H1 (cell line): ENCODE results near the gene TNRC6C. TPM values are rescaled to one million over a fixed set of nuclear protein-coding genes. Genes with fewer than 3 reads are reported as not detected.

Source experiments
- CREB1 ChIP-seq: IDR thresholded peaks from 2 replicates; pipeline ENCODE4 v1.6.1; 2012; ENCODE audit warnings: inconsistent platforms
- polyA plus RNA-seq, 7 experiments: library from polyadenylated mRNA; depleted of rRNA in 3 of 7; stranded (reverse) in 5 of 7; unstranded in 2 of 7; fragments of >200 nt in 5 of 7; fragments of 200-250 nt in 2 of 7; gene quantifications; 1 replicate in 5 of 7; 2 replicates in 1 of 7; 4 replicates in 1 of 7; pipeline versions ENCODE4 v1.2.1 to v1.2.3, GENCODE V29; 2011 to 2013; ENCODE audit warnings: missing spikeins in 2 of 7, mixed read lengths in 2 of 7
- total RNA-seq: library from RNA; stranded (reverse); fragmentation: NEBNext Ultra II Directional; extraction: Animal tissue kit (Norgen Biotek cat#: 25700); gene quantifications from 2 replicates; pipeline ENCODE4 v1.2.1, GENCODE V29; 2021

TNRC6C gene
- total and polyA plus RNA-seq, 2 of the 8 experiments (the other 6 are each of a cell fraction or from before 2014, with no cell fraction given), result 2.8 to 28.9 TPM

DNA sequence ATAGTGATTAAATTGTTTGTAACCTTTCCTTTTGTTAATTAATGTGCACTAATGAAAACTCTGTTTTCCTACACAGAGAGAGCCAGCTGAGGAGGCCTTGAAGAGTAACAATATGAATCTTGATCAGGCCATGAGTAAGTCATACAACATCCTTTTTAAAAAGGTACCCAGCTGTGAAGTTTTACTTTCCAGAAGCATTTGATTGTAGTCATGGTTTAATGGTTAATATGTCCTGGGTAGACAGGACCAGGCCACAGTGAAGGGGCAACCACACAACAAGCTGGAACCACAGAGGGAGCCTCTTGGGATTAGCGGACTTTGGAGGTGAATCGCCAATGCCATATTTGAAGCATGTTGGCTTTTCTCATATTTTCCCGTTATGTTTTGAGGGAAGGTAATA, 114.5 kb downstream of the TNRC6C start (continued):
- no peak for TF ChIP-seq CREB1
- TF ChIP-seq, all 59 proteins: peak for 0
